Superior temporal gyrus (tissue), 1 donor: ENCODE data around the gene MAD2L1BP.
"Not testable (repeated sequence)": the region's sequence is repeated elsewhere in the genome, so short reads cannot be mapped to it uniquely, and the experiment has no call there.

ENCODE experiments used
- DNase-seq: peaks from one replicate; pipeline ENCODE4 v3.0.0-alpha.2; 2016; ENCODE audit errors: extremely low spot score

Gene MAD2L1BP

DNA sequence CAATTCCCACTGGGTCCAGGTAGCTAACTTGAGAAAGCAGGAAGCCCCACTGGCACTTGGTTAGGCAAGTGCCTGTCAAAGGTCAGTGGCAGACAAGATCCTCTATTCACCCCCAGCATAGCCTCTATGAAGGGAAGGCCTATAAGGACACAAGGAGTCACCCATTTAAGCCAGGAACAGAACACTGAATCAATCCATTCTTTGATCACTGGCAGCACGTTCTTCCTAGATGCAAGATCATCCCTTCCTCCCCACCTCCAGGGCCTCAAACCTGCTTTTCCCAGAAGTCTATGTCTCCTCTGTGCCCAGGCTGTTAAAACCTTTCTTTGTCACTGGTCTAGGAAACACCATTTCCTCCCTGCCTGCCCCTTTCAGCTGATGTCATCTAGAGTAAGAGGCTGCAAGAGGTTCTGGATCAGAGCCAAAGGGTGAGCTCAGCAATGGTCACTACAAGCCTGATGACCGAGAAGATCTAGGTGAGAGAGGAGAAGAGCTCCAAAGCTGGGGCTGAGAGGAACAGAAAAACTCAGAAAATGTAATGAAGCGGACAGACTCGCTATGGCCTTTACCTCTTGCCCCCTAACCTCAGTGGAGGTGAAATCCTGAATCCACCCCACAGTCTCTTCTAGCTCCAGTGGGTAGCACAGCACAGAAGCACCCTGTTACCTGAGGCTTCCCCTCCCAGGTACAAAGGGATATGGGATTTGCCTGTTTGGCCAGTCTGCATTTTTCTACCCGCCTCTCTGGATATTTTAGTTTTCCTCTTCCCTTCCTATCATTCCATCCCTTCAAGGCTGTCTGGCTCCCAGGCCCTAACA is 8.4 kb upstream of the MAD2L1BP start:
- DNase-seq: no peak

DNA sequence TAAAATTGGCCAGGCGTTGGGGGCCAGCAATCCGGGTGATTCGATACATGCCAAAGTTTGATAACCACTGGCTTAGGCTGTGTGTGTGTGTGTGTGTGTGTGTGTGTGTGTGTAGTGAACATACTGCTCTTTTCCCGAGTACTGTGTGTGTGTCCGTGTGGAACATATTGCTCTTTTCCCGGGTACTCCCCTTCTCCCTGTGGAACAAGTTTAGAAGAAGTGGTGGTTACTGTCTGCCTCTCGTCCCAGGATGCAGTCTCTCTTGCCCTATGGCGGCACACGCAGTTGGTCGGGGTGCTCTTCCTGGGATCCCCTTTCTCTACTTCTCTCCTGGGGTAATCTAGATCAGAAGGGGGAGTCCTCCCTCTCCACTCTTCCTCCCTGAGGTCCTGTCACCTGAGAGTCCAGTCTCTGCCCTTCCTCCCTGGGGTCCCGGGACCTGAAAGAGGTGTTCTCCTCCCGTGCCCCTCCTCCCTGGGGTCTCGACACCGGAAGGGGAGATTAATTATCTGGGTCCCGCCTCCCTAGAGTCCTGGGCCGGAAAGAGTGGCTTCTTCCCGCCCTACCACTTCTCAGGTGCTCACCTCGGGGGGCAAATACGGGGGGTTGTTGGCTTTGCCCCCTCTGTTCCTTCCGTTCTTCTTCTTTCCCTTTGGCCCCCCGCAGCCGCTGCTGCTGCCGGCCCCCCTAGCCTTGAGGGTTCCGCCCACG is 7.1 kb upstream of the MAD2L1BP start:
- peak; percentile 36 for DNase-seq

DNA sequence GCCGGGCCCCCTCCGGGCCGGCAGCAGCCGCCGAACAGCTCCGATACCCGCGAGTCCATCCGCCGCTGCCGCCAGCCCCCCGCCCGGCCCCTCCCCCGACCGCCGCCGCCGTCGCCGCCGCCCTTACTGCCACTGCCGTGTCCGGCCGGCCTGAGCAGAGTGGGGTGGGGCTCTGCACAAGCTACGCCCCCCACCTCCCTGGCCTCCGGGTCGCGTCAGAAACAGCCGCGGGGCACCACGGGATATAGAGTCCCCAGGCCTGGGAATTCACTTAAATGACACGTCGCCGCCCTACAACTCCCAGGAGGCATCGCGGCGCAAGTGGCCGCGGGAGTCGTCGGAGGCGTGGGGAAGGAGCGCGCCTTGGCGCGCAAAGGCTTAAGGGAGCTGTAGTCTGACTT is 6.5 kb upstream of the MAD2L1BP start, which contains the start of gene GTPBP2:
Gene GTPBP2, minus strand, starts transcription at position 161 of the 401 bp plus-strand sequence. Its CDS starts 102 bp downstream, at position 59.
- peak; percentile 99 for DNase-seq

DNA sequence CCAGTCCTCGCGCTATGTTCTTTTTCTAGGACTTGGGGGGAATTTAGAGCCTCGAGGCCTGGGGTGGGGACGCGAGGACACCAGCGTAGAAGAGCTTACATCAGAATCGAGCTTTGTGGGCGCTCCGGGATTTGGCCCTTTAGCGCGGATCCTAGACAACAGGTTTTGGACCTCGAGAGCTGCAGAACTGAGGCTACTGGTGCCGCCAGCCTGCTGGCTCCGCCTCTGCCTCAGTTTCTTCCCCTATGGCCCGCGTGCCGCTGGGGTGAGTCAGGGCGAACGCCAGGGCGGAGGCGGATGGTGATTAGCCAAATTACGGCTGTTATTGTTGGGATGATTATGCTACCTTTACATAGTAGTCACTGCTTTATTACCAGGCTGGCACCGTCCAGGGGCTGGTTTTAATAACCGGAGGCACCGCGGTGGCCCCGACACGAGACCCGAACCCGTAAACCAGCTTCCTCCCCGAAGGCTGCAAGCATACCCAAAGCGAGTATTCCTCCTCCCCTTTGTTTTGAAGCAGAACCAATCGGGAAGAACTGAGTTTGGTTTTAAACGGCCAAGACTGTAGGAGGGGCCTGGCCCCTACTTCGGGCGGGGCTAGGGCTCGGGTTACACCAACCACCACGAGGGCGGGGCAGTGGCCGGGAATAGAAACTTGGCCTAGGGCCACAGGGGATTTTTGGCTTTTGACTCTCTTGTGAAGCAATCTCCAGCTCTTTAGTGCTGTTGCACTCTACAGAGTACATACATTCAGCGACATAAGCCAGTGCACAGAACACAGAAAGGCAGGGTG is 5.9 kb upstream of the MAD2L1BP start:
- DNase-seq: peak; percentile 91

DNA sequence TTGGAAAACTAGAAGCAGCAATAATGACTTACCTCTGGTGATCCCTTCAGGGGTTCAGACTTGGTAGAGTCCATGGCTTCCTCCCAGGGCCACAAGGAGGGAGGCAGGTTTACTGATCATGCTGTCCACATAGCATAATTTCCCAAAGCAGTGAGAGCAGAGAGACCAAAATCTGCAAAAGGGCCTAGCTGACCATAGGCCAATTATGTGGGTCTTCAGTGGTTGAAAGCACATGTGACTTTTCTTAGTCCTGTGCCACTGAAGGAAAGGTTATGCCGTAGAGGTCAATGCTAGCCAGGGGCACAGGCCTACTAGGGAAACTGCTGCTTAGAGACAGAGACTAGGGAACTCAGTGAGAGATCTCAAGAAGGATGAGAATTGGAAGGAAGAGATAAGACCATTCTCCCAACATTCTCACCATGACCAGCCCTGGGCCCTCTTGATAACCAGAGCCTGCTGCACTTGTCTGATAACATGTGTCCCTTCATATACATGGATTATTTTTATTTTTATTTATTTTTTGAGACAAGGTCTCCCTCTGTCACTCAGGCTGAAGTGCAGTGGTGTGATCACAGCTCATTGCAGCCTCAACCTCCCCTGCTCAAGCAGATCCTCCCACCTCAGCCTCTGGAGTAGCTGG is 4.5 kb upstream of the MAD2L1BP start:
- DNase-seq: no peak

DNA sequence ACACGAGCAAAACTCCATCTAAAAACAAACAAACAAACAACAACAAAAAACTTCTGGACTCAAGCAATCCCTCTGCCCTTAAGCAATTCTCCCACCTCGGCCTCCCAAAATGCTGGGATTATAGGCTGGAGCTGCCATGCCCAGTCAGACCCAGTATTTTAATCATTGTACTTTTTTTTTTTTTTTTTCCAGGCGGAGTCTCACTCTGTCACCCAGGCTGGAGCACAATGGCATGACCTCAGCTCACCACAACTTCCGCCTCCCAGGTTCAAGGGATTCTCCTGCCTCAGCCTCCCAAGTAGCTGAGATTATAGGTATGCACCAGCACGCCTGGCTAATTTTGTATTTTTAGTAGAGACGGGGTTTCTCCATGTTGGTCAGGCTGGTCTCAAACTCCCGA is 2.6 kb upstream of the MAD2L1BP start:
- DNase-seq: not testable (repeated sequence)

DNA sequence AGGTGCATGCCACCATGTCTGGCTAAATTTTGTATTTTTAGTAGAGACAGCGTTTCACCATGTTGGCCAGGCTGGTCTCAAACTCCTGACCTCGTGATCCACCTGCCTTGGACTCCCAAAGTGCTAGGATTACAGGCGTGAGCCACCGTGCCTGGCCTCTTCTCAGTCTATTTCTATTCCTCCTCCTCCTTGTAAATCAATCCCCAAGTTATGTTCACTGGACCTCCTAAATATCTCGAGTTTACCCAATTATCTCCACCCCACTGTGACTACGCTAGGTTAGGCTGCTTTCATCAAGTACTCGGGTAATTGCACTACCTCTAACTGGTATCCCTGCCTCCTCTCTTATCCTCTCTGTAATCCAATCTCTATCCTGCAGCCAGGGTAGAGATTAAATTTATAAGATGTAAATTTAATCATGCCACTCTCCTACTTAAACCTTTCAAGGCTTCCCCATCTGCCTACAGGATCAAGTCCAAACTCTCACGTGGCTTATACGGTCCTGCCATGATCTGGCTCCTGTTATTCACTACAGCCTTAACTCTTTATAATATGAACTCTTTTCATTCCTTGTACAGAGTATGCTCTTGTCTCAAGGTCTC is 837 bp upstream of the MAD2L1BP start:
- no peak for DNase-seq

DNA sequence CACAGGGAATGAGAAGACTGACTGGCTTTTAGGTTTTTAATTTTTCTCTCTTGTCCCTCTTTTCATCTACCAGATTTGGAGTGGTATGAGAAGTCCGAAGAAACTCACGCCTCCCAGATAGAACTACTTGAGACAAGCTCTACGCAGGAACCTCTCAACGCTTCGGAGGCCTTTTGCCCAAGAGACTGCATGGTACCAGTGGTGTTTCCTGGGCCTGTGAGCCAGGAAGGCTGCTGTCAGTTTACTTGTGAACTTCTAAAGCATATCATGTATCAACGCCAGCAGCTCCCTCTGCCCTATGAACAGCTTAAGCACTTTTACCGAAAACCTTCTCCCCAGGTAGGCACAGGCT is 644 bp downstream of the MAD2L1BP start:
- no peak for DNase-seq

DNA sequence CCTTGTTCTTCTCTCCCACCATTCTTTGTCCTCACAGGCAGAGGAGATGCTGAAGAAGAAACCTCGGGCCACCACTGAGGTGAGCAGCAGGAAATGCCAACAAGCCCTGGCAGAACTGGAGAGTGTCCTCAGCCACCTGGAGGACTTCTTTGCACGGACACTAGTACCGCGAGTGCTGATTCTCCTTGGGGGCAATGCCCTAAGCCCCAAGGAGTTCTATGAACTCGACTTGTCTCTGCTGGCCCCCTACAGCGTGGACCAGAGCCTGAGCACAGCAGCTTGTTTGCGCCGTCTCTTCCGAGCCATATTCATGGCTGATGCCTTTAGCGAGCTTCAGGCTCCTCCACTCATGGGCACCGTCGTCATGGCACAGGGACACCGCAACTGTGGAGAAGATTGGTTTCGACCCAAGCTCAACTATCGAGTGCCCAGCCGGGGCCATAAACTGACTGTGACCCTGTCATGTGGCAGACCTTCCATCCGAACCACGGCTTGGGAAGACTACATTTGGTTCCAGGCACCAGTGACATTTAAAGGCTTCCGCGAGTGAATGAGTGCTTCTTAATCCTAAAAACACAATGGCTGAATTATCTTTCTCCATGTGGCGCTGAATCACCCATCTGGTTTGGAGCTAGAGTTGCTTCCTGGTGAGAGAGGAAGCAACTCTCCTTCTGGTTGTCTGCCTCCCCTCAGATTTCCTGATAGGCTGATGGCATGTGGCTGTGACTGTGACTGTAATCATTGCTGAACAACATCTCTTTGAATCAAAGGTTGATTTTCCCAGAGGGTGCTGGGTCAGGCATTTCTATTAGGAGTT is 4.6 kb downstream of the MAD2L1BP start:
- no peak for DNase-seq

DNA sequence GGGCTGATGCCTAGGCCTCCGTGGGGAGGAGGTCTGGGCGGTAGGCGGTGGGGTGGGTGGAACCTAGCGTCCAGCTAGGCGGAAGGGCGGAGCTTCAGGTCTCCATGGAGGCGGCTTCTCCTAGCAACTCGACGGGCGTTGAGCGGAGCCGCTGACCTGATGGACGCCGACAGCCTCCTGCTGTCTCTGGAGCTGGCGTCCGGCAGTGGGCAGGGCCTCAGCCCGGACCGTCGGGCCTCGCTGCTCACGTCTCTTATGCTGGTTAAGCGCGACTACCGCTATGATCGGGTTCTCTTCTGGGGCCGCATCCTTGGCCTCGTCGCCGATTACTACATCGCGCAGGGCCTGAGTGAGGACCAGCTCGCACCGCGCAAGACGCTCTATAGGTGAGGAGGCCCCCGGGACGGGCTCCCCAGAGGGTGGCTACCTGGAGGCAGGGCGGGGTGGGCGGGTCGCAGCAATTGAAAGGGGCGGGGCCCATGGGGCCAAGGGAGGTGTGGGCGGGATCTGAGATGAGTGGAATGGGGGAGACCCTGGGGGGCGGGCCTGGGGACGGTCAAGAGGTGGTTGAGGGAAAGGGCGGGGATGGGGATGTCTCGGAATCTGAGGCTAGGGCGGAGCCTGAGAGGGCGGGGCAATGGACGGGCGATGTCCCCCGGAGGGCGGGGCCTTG is 9.4 kb downstream of the MAD2L1BP start, which contains the start of gene RSPH9:
Gene RSPH9, plus strand, starts transcription at position 97 of the 673 bp plus-strand sequence. Its CDS starts 63 bp downstream, at position 160.
- DNase-seq: no peak

DNA sequence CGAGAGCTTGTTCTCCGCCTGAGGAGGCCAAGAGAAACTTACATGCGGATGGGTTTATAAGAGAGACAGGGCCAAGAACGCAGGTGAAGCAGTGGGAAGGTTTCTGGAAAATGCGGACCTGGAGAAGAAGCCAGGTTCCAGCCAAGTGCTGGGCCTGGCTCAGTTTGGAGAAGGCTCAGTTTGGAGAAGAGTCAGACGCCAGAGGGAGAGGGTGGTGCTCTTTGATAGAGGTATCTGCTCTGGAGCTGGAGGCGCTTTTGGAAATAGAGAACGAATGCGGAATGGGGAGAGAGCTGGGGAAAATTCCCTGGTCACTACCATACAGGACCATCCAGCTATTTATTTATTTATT is 9.9 kb downstream of the MAD2L1BP start:
- no peak for DNase-seq

DNA sequence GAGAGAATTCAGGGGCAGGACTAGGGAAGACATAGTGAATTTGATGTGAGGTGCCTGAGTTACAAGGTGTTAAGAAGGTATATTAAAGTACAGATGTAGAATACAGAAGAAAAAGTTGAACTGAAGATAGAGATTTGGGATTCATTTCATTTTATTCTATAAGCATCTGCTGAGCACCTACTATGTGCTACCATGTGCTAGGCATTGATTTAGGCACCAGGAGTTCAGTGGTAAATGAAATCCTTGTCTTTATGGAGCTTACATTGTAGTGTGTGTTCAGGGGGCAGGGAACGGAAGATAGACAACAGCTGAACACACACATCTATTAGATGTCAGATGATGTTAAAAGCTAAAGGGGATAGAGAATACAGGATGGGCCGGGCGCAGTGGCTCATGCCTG is 12.0 kb downstream of the MAD2L1BP start:
- DNase-seq: no peak

DNA sequence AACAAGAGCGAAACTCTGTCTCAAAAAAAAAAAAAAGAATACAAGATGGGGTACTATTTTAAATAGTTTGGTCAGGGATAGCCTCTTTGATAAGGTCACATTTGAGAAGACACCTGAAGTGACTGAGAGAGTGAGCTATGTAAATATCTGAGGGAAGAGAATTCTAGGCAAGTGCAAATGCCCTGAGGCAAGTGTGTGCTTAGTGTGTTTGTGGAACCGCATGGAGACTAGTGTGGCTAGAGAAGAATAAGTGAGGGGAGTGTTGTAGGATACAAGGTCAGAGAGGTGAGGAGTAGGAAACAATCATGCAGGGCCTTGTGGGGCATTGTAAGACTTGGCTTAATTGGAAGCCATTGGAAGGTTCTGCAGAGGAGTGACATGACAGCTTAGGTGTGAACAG is 12.6 kb downstream of the MAD2L1BP start:
- DNase-seq: no peak

DNA sequence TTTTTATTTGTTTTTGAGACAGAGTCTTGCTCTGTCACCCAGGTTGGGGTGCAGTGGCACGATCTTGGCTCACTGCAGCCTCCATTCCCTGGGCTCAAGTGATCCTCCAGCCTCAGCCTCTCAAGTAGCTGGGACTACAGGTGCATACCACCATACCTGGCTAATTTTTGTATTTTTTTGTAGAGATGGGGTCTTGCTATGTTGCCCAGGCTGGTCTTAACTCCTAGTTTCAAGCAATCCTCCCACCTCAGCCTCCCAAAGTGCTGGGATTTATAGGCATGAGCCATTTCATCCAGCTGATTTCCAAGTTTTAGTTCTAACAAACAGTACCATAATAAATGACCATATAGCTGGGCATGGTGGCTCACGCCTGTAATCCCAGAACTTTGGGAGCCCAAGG is 17.2 kb downstream of the MAD2L1BP start:
- not testable (repeated sequence) for DNase-seq

DNA sequence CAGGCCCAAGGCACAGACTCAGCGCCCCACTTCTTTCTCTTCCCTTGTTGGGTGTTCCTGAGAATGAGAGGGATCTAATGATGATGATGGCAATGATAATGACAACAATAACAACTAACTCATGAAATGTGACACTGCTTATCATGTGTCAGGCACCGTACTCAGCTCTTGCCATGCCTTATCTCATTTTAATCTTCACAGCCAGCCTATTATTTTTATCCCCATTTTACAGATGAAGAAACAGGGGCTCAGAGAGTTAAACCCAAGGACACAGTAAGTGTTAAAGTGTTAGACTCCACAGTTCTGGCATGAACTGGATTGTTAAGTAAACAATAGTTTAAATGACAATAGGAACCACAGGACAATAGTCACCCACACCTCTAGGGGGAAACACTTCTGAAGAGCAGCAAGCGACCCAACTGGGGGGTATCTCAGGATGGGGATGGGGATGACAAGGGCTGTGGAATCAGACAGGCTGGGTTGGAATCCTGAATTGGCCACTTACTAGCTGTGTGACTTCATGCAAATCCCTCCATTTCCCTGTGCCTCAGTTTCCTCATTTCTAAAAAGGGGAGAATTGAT is 21.7 kb downstream of the MAD2L1BP start:
- no peak for DNase-seq

DNA sequence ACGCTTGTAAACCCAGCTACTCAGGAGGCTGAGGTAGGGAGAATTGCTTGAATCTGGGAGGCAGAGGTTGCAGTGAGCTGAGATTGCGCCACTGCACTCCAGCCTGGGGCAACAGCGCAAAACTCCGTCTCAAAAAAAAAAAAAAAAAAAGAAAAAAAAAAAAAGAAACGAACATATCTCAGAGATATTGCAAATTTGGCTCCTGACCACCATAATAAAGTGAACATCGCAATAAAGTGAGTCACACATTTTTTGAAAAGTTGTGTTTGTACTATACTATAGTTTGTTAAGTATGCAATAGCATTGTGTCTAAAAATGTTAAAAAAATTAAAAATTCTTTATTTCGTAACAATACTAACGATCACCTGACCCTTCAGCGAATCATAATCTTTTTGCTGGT is 22.5 kb downstream of the MAD2L1BP start:
- no peak for DNase-seq

DNA sequence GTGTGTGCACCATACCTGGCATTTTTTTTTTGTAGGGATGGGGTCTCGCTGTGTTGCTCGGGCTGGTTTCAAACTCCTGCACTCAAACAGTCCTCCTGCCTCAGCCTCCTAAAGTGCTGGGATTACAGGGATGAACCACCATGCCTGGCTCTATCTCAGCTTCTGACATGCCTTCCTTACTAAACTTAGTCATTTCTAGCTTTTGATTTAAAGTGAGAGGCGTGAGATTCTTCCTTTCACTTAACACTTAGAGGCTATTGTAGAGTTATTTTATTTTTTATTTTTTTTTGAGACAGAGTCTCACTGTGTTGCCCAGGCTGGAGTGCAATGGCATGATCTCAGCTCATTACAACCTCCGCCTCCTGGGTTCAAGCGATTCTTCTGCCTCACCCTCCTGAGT is 27.3 kb downstream of the MAD2L1BP start:
- DNase-seq: not testable (repeated sequence)

DNA sequence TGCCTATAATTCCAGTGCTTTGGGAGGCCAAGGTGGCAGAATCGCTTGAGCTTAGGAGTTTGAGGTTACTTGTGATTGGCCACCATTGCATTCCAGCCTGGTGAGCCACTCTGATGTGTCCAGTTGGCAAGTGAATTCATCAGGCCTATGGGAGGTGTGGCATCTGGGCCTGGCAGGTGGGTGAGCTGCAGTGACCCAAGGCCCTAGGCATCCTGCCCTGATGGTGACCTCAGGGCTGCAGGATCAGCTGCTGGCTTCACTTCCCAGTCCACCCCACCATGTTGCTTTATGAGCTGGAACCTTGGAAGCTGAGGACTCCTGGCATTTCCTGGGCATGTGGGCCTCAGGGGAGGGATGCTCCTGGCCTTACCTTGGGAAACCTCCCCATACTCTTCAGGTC is 29.7 kb downstream of the MAD2L1BP start:
- DNase-seq: no peak

DNA sequence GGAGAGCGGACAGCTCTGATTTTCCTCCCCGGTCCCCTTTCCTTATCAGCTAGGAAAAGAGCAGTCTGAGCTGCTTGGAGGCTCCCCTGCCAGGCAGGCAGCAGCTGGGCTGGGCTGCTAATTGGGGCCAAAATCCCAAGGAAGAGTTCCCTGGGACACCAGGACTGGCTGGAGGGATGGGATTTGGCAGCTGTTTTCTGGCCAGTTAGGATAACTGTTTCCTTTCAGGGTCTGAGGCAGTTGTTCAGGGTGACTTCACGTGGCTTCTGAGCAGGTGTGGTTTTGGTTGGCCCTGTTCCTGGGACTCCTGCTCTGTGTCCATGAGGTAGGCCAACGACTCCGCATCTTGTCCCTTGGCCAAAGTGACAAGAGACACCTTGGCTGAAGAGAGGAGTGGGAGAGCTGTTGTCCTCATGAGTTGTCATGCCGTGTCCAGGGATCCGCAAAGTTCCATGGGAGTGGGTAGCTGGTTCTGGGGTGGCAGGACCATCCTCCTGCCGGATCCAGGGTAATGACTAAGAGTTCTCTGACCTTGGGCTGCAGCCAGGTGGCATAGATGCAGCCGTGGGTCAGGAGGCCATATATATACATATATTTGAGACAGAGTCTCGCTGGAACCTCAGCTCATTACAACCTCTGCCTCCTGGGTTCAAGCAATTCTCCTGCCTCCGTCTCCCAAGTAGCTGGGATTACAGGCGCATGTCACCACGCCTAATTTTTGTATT is 30.7 kb downstream of the MAD2L1BP start:
- no peak for DNase-seq
